GM18498 (cell line): ENCODE data around the gene COG5.
A peak's percentile ranks its signal among the peaks of the same experiment; 100 is the strongest.

ENCODE experiments used
- ATAC-seq: cut with Tn5 transposase; IDR thresholded peaks from one replicate; pipeline ENCODE4 v1.9.1; 2021; ENCODE audit warnings: mild to moderate bottlenecking, moderate library complexity; ENCODE audit not compliant: unreplicated experiment

COG5 gene

DNA sequence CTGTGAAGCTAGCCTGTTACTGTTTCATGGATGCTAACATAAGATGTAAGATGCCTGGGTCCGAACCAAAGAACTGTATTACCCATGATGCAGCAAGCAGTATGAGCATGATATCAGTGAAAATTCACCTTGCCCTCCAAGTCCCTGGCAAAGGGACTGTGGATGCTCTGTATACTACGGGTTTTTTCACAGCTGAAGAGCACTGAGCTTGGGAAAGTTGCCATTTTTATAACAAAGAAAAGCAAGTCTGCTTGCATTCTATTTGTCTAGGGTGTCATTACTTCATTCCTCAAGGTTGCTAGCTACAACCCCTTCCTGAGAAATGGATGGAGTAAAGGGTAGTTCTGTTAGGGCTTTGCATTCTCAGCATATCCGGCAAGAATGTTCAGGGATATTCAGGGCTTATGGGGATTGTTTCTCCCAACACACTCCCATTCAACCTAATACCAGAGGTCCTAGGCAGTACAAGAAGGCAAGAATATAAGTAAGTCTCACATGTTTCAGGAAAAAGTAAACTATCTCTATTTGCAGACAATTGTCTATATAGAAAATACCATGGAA, 99.0 kb downstream of the COG5 start:
- ATAC-seq: no peak

DNA sequence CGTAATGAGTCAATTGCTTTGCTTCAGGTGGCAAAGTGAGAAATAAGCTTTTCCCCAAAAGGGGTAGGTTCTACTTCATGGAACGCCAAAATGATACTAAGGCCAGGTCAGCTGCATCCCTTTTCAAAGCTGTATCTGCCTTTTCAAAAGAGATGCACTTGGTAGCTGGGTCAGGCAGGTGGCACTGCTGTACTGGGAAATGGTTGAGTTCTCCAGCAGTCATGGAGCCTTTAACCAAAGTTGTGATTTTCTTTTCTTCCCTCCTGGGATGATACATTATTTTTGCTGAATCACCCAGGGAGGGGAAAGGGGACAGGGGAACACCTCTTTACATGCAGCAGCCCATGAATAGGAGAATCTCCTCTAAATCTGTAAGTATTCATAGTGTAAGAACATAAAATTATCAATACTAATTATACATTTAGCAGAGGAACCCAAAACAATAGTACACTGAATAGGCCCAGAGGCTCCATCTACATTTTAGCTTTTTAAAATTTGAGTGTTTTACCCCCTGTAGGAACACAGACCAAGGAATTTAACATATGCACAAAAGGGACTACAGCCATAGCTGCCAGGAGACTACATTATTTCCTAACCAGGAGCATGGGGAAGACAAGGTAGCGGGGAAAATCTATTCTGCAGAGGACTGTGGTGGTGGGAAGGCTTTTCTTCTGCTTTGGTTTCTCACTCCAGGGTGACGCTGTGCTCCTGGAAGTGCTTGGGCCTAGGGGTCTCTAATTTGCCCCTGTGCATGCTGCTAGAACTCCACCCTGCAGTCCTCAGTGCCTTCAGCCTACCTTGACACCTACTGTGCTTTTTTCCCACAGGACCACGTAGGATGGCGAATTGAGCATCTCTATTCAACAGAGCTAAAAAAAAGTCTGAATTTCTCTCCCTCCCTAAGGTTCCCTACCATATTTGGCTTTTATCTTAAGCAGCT, 100.3 kb downstream of the COG5 start:
- ATAC-seq: peak; percentile 65

DNA sequence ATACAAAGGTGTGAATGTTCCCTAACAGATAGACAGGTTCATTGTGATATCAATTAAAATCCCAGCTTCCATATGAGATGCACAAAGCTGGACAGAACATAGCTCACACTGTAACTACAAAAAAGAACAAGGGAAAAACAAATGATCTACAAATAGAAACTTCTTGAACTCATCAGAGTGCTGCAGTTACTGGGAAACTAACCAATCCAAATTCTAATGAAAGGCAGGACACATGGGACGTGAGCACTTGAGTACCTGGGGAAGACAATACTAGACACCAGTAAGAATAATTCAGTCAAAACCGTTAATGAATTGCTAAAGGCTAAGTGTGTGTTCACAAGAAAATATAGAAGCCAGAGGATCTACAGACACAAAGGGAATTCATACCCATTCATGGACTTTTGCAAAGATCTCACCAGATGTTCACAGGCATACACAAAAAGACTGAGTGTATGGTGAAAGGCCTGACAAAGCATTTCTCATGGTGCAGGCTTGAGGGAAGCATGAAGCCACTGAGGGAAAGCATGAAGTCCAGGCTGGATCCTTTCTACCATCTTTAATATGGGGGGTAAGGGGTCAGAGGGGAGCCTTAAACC, 101.7 kb downstream of the COG5 start:
- ATAC-seq: no peak

DNA sequence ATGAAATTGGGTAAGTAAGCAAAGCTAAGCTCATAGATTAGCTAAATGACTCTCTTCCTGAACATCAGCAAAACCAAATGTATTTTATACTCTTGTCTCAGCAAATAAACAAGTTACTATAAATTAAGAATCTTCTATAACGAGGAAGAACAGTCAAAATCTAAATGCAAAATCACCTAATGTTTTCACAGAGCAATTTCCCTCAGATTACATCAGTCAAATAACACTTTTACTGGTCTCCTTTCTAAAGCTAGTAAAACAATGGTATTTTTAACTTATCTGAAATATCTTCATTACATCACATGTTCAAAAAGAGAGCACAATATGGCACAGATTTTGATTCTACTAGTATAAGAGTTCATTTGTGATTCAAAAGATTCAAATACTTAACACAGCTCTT, 110.3 kb downstream of the COG5 start:
- ATAC-seq: no peak

DNA sequence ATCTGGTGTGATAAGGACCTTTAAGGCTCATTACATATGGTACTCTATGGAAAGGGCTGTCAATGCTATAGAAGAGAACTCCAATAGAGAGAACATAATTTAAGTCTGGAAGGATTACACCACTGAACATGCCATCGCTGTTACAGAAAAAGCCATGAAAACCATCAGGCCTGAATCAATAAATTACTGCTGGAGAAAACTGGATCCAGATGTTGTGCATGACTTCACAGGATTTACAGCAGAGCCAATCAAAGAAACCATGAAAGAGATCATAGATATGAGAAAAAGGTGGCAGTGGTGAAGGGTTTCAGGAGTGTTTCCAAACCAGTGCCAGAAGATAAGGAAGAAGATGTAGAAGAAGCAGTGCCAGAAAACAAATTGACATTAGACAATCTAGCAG, 112.8 kb downstream of the COG5 start:
- no peak for ATAC-seq

DNA sequence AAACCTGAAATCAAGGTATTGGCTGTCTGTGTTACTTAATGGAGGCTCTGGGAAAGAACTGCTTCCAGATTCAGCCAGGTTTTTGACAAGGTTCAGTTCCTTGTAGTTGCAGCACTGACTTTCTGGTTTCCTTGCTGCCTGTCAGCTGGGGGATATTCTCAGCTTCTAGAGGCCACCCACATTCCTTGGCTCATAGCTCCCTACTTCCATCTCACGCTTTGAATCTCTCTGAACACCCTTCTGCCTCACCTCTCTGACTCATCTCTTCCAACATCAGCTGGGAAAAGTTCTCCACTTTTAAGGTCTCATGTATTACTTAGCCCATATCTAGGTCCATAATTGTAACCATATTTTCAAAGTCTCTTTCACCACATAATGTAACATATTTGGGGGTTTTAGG, 116.7 kb downstream of the COG5 start:
- no peak for ATAC-seq

DNA sequence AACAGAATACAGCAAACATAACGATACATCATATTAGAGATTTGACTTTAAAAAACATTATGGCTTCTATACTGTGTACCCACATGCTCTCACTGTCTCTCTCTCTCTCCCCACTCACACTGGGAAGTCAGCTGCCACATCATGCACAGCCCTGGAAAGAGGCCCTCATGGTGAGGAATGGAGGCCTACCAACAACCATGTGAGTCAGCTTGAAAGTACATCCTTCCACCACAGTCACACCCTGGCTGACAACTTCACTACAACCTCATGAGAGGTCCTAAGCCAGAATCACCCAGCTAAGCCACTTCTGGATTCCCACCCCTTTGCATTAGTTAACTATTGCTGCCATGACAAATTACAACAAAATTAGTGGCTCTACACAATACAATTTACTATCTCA, 117.2 kb downstream of the COG5 start:
- no peak for ATAC-seq

DNA sequence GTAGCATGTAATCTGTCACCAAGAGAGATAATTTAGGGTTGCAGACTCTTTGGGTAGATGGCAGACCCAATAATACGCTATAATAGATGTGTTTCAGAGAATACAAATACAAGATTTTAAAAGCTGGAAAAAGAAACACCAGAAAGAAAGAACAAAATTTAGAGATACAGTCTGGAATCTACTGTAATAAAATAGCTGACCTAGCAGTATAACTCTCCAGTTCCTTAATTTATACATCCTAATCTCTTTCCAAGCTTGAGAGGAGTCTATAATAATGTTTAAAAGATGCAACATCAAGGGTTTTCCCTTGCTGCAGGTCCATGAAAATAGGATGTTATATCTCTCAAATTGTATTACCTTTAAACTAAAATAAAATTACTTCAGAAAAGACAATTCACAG, 121.0 kb downstream of the COG5 start:
- no peak for ATAC-seq

DNA sequence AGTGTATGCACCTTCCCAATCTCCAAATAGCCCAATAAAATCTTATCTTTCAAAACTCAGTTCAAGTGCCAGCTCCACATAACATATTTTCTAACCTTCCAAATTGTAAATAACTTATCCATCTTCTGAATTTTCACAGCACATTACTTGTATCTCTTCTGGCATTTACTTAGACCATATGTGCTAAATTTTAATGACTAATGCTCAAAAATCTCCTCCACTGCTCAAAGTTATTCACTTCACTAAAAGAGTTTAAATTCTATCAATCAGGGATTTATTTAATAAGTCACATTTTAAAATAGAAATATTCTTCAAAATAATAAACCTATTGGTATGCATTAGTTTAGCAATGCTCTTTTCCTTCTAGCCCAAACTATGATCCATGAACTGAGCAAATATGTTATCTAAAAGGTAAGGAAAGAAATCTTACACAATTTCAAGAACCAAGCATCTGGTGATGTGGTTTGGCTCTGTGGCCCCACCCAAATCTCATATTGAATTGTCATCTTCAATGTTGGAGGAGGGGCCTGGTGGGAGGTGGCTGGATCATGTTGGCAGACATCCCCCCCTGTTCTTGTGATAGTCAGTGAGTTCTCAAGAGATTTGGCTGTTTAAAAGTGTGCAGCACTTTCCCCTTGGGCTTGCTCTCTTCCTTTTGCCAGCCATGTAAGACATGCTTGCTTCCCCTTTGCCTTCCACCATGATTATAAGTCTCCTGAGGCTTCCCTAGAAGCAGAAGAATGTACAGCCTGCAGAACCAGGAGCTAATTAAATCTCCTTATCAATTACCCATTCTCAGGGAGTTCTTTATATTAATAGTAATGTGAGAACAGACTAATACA, 121.9 kb downstream of the COG5 start:
- no peak for ATAC-seq

DNA sequence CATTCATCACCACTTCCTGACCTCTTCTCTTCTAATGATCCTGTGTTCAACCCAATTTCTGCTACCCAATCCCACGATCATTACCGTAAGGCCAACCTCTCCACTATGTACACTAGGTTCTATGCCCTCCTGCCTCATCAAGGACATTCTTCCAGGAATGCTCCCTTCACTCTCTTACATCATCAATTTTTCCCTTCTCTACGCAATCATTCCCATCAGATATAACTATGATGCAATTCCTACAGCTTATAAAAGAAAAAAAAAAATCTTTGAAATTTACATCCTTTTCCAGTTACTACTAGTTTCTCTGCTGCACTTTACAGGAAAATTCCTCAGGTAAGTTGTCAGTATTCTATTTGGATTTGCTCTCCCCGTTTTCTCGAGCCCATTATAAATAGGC, 124.7 kb downstream of the COG5 start:
- no peak for ATAC-seq

DNA sequence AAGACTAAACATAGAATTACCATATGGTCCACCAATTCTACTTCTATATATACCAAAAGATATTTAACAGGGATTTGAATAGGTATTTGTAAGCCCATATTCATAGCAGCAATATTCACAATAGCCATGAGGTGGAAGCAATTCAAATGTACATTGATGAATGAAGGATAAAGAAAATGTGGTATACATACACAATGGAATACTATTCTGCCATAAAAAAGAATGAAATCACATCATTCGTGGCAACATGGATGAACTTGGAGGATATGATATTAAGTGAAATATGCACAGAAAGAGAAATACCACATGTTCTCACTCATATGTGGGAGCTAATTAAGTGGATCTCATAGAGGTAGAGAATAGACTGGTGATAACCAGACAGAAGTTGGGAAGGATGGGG, 128.0 kb downstream of the COG5 start:
- ATAC-seq: no peak

DNA sequence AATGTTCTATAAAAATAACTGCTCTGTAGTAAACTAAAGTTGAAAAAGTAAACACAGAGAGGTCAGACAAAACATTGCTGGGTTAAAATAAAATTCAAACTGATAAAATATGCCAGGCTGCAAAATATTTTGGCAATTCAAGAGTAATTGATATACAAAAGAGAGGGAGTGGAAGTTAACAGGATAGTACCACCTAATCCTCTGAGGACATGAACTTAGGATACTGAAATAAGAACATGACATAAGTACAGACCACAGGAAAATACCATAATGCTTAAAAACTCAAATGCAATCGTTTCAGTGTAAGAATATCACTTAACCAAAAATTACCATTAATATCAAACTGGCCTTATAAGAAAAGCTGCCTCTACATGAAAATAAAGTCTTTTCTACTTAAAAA, 131.5 kb downstream of the COG5 start:
- no peak for ATAC-seq

DNA sequence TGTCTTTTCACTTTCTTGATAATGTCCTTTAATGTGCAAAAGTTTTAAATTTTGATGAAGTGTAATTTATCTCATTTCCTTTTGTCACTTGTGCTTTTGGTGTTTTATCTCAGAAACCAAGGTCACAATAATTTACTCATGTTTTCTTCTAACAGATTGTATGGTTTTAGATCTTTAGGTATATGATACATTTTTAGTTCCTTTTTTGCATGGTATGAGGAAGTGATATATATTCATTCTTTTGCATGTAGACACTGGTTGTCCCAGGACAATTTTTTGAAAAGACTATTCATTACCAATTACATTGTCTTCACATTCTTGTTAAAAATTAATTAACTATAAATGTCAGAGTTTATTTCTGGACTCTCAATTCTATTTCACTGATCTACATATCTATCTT, 133.7 kb downstream of the COG5 start:
- ATAC-seq: no peak

DNA sequence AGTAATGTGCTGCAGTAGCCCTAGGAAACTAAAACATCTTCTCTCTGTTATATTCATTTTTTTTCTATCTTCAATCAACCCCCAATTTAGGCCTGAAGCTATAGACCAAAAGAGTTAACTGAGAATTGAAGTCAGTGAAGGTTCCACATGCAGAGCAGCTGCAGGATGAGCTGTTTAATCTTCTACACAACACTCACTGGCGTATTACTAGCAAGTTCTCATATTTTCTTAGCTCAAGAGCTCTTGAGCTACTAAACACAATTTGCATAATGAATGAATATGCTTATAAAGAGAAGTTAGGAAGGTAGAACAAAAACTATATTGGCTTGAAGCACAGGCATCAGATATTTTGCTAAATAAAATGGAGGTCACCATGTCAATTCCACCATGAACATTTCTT, 135.1 kb downstream of the COG5 start:
- ATAC-seq: no peak

DNA sequence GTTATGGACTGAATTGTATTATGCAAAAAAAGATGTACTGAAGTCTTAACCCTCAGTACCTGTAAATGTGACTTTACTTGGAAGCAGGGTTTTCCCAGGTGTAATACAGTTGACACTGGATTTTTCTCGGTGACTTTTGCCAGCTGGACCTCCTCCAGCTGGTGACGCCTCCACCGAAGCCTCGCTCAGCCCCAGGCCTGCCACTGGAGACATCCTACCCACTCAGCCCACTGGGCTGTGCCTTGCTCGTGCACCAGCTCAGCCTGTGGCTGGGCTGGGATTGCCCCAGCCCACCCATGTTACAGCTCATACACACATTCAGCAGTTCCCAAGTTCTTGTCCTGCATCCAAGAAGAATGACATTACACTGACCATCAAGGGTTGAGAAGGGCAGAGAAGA, 136.3 kb downstream of the COG5 start:
- ATAC-seq: no peak

DNA sequence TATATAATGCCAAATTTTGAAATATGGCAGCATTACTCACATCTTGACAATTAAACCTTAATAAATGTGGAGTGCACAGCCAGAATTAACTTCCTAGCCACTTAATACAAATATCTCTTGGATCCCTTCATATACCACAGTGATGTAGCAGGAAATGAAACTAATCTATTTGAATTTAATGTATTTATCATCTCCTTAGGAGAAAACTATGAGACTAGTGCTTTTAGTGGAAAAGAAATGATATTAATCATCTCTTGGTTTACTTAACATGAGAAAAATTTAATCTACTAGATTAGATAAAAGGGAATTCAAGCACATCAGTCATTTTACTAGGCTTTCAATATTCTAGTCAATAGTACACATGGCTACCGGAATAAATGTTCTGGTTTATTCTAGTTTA, 149.5 kb downstream of the COG5 start:
- no peak for ATAC-seq

DNA sequence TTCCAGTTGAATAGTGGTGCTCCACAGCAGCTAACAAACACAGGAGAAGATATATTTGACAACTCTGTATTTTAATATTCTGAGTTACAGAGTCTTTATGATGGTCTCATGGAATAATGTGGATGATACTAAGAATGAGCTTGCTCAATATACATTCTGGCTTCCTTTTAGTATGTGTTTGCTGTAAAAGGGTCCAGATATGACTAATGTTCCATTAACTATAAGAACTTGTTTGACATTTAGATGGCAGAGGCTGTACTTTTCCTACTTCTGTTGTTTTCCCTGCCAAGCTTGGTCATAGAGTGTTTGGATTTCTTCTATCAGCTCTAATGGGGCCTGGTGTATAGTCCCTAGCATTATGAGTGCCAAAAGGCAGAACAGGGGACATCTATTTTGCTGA, 155.4 kb downstream of the COG5 start:
- ATAC-seq: no peak

DNA sequence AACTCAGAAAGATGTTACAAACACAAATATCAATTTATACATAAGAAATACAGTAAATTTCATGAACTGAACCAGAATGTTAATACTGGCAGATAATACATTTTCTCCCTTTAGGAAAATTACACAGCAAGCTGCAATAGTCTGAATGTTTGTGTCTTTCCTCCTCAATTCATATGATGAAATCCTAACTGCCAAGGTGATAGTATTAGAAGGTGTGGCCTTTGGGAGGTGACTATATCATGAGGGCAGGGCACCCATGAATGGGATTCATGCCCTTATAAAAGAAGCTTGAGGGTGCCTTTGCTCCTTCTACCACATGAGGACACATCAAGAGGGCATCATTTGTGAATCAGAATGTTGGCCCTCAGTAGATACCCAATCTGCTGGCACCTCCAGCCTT, 158.2 kb downstream of the COG5 start:
- no peak for ATAC-seq

DNA sequence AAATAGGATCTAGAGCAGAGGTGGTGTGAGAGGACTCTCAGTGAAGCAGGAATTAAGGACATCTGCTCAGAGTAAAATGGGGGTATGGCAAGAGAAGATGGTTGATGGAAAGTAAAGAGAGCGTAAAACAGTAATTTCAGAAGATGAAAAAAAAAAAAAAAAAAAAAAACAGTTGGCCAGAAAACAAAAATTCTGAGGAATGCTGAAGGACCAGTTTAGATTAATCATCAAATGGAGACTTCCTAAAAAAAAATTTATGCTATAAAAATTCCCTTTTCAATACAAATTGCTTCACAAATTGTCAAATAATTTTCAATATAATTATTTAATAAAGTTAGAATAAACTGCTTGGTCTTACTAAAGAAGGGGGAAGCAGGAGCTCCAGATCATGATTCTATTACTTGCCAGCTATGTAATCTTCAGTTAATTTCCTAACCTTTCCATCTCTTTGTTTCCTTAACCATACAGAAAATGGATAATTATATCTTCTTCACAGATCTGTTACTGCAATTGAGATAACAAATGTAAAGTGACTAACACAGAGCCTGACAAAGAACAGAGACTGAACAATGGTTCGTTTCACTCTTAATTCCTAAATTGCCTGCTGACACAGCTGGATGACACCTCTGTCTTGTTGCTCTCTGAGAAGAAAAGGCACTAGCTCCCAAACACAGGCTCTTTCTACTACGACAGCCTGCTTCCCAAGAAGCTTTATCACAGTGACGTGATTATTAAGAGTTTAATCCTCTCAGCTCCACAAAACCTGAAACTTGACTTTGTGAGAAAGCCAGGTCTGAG, 158.8 kb downstream of the COG5 start:
- ATAC-seq: no peak

DNA sequence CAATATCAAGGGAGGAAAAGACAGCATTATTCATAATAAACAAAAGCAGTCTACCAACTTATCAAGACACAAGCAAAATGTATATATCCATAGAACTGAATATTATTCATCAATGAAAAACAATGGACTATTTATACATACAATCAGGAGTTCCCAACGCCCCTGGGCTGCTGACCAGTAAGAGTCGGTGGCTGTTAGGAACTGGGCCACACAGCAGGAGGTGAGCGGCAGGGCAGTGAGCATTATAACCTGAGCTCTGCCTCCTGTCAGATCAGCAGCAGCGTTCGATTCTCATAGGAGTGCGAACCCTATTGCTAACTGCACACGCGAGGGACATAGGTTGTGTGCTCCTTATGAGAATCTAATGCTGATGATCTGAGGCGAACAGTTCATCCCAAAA, 165.6 kb downstream of the COG5 start:
- ATAC-seq: no peak

DNA sequence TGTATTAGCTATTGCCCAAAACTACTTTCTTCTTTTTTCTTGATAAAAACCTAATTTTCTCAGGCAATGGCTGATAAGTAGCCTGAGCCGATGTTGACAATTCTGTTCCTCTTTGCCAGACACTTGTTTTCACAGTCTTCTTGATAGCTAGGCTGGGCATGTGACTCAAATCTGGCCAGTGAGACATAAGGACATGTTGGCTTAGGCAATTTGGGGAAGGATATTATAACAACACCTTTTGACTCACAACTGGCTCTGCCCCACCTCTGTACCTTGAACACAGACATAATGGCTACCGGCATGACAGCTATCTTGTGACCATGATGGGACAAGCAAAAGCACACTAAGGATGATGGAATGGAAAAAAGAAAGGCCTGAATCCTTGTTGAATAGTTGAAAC, 166.7 kb downstream of the COG5 start:
- ATAC-seq: no peak
